Raji (cell line): ENCODE results near the gene PTGDS.

Source experiments
- POLR2A ChIP-seq: IDR thresholded peaks from 2 replicates; pipeline ENCODE4 v1.6.1; 2011; ENCODE audit warnings: low read depth, low read length, control low read depth; ENCODE audit not compliant: insufficient read depth

The PTGDS gene

GRCh38 chr9:136951541-136952320 is 25.6 kb upstream of the PTGDS start, which contains the start of gene LCN12:
Gene LCN12, plus strand, starts transcription at chr9:136952273. Its CDS starts 55 bp downstream, at chr9:136952328.
- no peak for TF ChIP-seq POLR2A

GRCh38 chr9:136952321-136952850 is 24.9 kb upstream of the PTGDS start:
- no peak for TF ChIP-seq POLR2A

GRCh38 chr9:136952876-136953770 is 24.2 kb upstream of the PTGDS start:
- TF ChIP-seq POLR2A = no peak

GRCh38 chr9:136953771-136954269 is 23.5 kb upstream of the PTGDS start:
- no peak for TF ChIP-seq POLR2A

- no peak for TF ChIP-seq POLR2A
Observed at GRCh38 chr9:136954270-136955083, 22.8 kb upstream of the PTGDS start.

- TF ChIP-seq POLR2A = no peak
Observed at GRCh38 chr9:136955202-136955942, 21.9 kb upstream of the PTGDS start.

- no peak for TF ChIP-seq POLR2A
Observed at GRCh38 chr9:136955943-136956335, 21.4 kb upstream of the PTGDS start.

- TF ChIP-seq POLR2A = no peak
Observed at GRCh38 chr9:136956604-136957003, 20.7 kb upstream of the PTGDS start.

GRCh38 chr9:136957461-136957860 is 19.8 kb upstream of the PTGDS start:
- no peak for TF ChIP-seq POLR2A

GRCh38 chr9:136957901-136958300 is 19.4 kb upstream of the PTGDS start:
- no peak for TF ChIP-seq POLR2A

GRCh38 chr9:136958473-136958872 is 18.8 kb upstream of the PTGDS start:
- TF ChIP-seq POLR2A = no peak

GRCh38 chr9:136958898-136959850 is 18.1 kb upstream of the PTGDS start:
- TF ChIP-seq POLR2A = no peak

GRCh38 chr9:136960212-136960937 is 16.9 kb upstream of the PTGDS start:
- no peak for TF ChIP-seq POLR2A

GRCh38 chr9:136960938-136961275 is 16.4 kb upstream of the PTGDS start:
- TF ChIP-seq POLR2A = no peak
